Karpas-422 (cell line): ENCODE results near the gene PLCZ1. TPM values are rescaled to one million over a fixed set of nuclear protein-coding genes. Genes with fewer than 3 reads are reported as not detected.

Experiments
- DNase-seq: peaks from one replicate; pipeline ENCODE4 v3.0.0-alpha.2; 2015
- H2AFZ ChIP-seq: fragments of 200-600 bp; sonication (generic); 2 replicates; pipeline ENCODE4 v1.6.1; 2014; ENCODE audit warnings: antibody characterized with exemption, low read length, mixed read lengths
- H3K27ac ChIP-seq: fragments of 200-600 bp; sonication (generic); 2 replicates; pipeline ENCODE4 v1.5.1; 2014; ENCODE audit warnings: mild to moderate bottlenecking, low read length, moderate library complexity
- H3K27me3 ChIP-seq: fragments of 200-600 bp; sonication (generic); 2 replicates; pipeline ENCODE4 v1.6.1; 2014; ENCODE audit warnings: low read length, mixed read lengths
- H3K36me3 ChIP-seq: fragments of 200-600 bp; sonication (generic); 2 replicates; pipeline ENCODE4 v1.6.1; 2014; ENCODE audit warnings: low read length, mixed read lengths; ENCODE audit not compliant: insufficient read depth
- H3K4me1 ChIP-seq: fragments of 200-600 bp; sonication (generic); 2 replicates; pipeline ENCODE4 v1.6.1; 2014; ENCODE audit warnings: mild to moderate bottlenecking, low read length, mixed read lengths
- H3K4me2 ChIP-seq: fragments of 200-600 bp; sonication (generic); 2 replicates; pipeline ENCODE4 v1.6.1; 2014; ENCODE audit warnings: low read length, low read depth, mild to moderate bottlenecking; ENCODE audit not compliant: poor library complexity, severe bottlenecking
- H3K4me3 ChIP-seq: fragments of 200-600 bp; sonication (generic); 2 replicates; pipeline ENCODE4 v1.5.1; 2014; ENCODE audit warnings: mild to moderate bottlenecking, antibody characterized with exemption, low read length, mixed read lengths
- H3K79me2 ChIP-seq: fragments of 200-600 bp; sonication (generic); 2 replicates; pipeline ENCODE4 v1.6.1; 2014; ENCODE audit warnings: mild to moderate bottlenecking, low read length, mixed read lengths
- H3K9ac ChIP-seq: fragments of 200-600 bp; sonication (generic); 2 replicates; pipeline ENCODE4 v1.6.0; 2014; ENCODE audit warnings: low read length
- H3K9me2 ChIP-seq: fragments of 200-600 bp; sonication (generic), shearing (Covaris generic); replicated peaks from 2 replicates; pipeline ENCODE4 v1.6.0; 2014; ENCODE audit warnings: mild to moderate bottlenecking, low read length, moderate library complexity; ENCODE audit not compliant: insufficient read depth
- H3K9me3 ChIP-seq: fragments of 300-700, 200-600 bp; sonication (generic); 2 replicates; pipeline ENCODE4 v1.6.1; 2014; ENCODE audit warnings: low read length, mixed read lengths
- H4K20me1 ChIP-seq: fragments of 200-600 bp; sonication (generic); 2 replicates; pipeline ENCODE4 v1.6.1; 2014; ENCODE audit warnings: mild to moderate bottlenecking, antibody characterized with exemption, low read length, low read depth; ENCODE audit not compliant: insufficient read depth
- total RNA-seq: library from RNA; depleted of rRNA; stranded (reverse); fragments of >200 nt; shearing (Covaris generic); gene quantifications from 2 replicates; pipeline ENCODE4 v1.2.3, GENCODE V29; 2014; ENCODE audit warnings: low replicate concordance

Gene PLCZ1
- total RNA-seq, 1 experiment from 2014 or later = not detected

- H3K4me1 ChIP-seq = no peaks in the 10 kb centered on the region
- no peak for DNase-seq
- no peak overlapping the region for H3K4me3 ChIP-seq
- no peaks in the 10 kb centered on the region for H3K9me3 ChIP-seq
- H4K20me1 ChIP-seq = no peaks in the 10 kb centered on the region
- no peak overlapping the region for H3K27ac ChIP-seq
- H3K36me3 ChIP-seq = no peaks in the 10 kb centered on the region
- H3K79me2 ChIP-seq = no peaks in the 10 kb centered on the region
- no peaks in the 10 kb centered on the region for H3K9me2 ChIP-seq
- no peak overlapping the region for H3K9ac ChIP-seq
- H3K27me3 ChIP-seq = no peaks in the 10 kb centered on the region
- H2AFZ ChIP-seq = no peak overlapping the region
- H3K4me2 ChIP-seq = no peak overlapping the region
These were observed 14.6 kb upstream of the PLCZ1 start for GRCh38 chr12:18752280-18752920.

- Histone ChIP-seq H3K4me2 (no peak overlapping the region), H3K4me1 (no peaks in the 10 kb centered on the region), H3K27ac (no peak overlapping the region), H3K9me3 (no peaks in the 10 kb centered on the region), H3K4me3 (no peak overlapping the region), H3K36me3 (no peaks in the 10 kb centered on the region), H4K20me1 (no peaks in the 10 kb centered on the region), H3K9ac (no peak overlapping the region), H3K79me2 (no peaks in the 10 kb centered on the region), H3K27me3 (no peaks in the 10 kb centered on the region), H2AFZ (no peak overlapping the region), H3K9me2 (no peaks in the 10 kb centered on the region)
- no peak for DNase-seq
These were observed 14.1 kb upstream of the PLCZ1 start for GRCh38 chr12:18751866-18752265.

- H3K9me2 ChIP-seq = no peaks in the 10 kb centered on the region
- no peaks in the 10 kb centered on the region for H3K27me3 ChIP-seq
- no peaks in the 10 kb centered on the region for H3K9me3 ChIP-seq
- no peak overlapping the region for H3K27ac ChIP-seq
- no peak overlapping the region for H2AFZ ChIP-seq
- H3K36me3 ChIP-seq = no peaks in the 10 kb centered on the region
- H4K20me1 ChIP-seq = no peaks in the 10 kb centered on the region
- H3K4me1 ChIP-seq = no peaks in the 10 kb centered on the region
- no peak overlapping the region for H3K4me3 ChIP-seq
- no peak for DNase-seq
- no peak overlapping the region for H3K4me2 ChIP-seq
- no peaks in the 10 kb centered on the region for H3K79me2 ChIP-seq
- no peak overlapping the region for H3K9ac ChIP-seq
These were observed 12.3 kb upstream of the PLCZ1 start for GRCh38 chr12:18750085-18750484.

- DNase-seq = no peak
- H3K4me2 ChIP-seq = no peak overlapping the region
- no peaks in the 10 kb centered on the region for H3K27me3 ChIP-seq
- no peaks in the 10 kb centered on the region for H4K20me1 ChIP-seq
- H3K27ac ChIP-seq = no peak overlapping the region
- H3K9me3 ChIP-seq = no peaks in the 10 kb centered on the region
- no peak overlapping the region for H2AFZ ChIP-seq
- H3K9me2 ChIP-seq = no peaks in the 10 kb centered on the region
- H3K9ac ChIP-seq = no peak overlapping the region
- no peaks in the 10 kb centered on the region for H3K36me3 ChIP-seq
- H3K4me1 ChIP-seq = no peaks in the 10 kb centered on the region
- no peak overlapping the region for H3K4me3 ChIP-seq
- H3K79me2 ChIP-seq = no peaks in the 10 kb centered on the region
These were observed 11.7 kb upstream of the PLCZ1 start for GRCh38 chr12:18749386-18749957.

- Histone ChIP-seq H3K9me3 (no peaks in the 10 kb centered on the region), H3K4me2 (no peak overlapping the region), H3K4me3 (no peak overlapping the region), H4K20me1 (no peaks in the 10 kb centered on the region), H3K27me3 (no peaks in the 10 kb centered on the region), H3K36me3 (no peaks in the 10 kb centered on the region), H3K79me2 (no peaks in the 10 kb centered on the region), H3K9me2 (no peaks in the 10 kb centered on the region), H3K4me1 (no peaks in the 10 kb centered on the region), H3K27ac (no peak overlapping the region), H2AFZ (no peak overlapping the region), H3K9ac (no peak overlapping the region)
- no peak for DNase-seq
These were observed 10.1 kb upstream of the PLCZ1 start for GRCh38 chr12:18747895-18748294.

- Histone ChIP-seq H3K4me3 (no peak overlapping the region), H3K4me1 (no peaks in the 10 kb centered on the region)
- no peak for DNase-seq
These were observed 6.7 kb downstream of the PLCZ1 start for GRCh38 chr12:18731156-18731555.

GRCh38 chr12:18723752-18724151 is 14.1 kb downstream of the PLCZ1 start:
- H4K20me1 ChIP-seq = no peaks in the 10 kb centered on the region
- DNase-seq = no peak
- H3K9me3 ChIP-seq = peaks cover 3% of the 10 kb centered on the region; the same call in 1 of the 2 replicates
- no peak overlapping the region for H3K4me2 ChIP-seq
- no peaks in the 10 kb centered on the region for H3K27me3 ChIP-seq
- H3K9ac ChIP-seq = no peak overlapping the region
- no peak overlapping the region for H3K27ac ChIP-seq
- H3K4me3 ChIP-seq = no peak overlapping the region
- H3K9me2 ChIP-seq = no peaks in the 10 kb centered on the region
- no peaks in the 10 kb centered on the region for H3K4me1 ChIP-seq
- no peak overlapping the region for H2AFZ ChIP-seq
- H3K36me3 ChIP-seq = no peaks in the 10 kb centered on the region
- no peaks in the 10 kb centered on the region for H3K79me2 ChIP-seq

More at GRCh38 chr12:18731156-18731555, 6.7 kb downstream of the PLCZ1 start:
- Histone ChIP-seq H3K27ac (no peak overlapping the region), H4K20me1 (no peaks in the 10 kb centered on the region), H2AFZ (no peak overlapping the region), H3K27me3 (no peaks in the 10 kb centered on the region), H3K36me3 (no peaks in the 10 kb centered on the region), H3K9ac (no peak overlapping the region), H3K9me2 (no peaks in the 10 kb centered on the region), H3K9me3 (peaks cover 10% of the 10 kb centered on the region), H3K4me2 (no peak overlapping the region), H3K79me2 (no peaks in the 10 kb centered on the region)

GRCh38 chr12:18721452-18721851 is 16.4 kb downstream of the PLCZ1 start:
- no peaks in the 10 kb centered on the region for H3K4me1 ChIP-seq
- H2AFZ ChIP-seq = no peak overlapping the region
- H3K27ac ChIP-seq = no peak overlapping the region
- no peaks in the 10 kb centered on the region for H3K27me3 ChIP-seq
- peaks cover 3% of the 10 kb centered on the region; the same call in 1 of the 2 replicates for H3K9me3 ChIP-seq
- no peaks in the 10 kb centered on the region for H3K79me2 ChIP-seq
- no peaks in the 10 kb centered on the region for H3K36me3 ChIP-seq
- no peaks in the 10 kb centered on the region for H4K20me1 ChIP-seq
- H3K4me2 ChIP-seq = no peak overlapping the region
- H3K9ac ChIP-seq = no peak overlapping the region
- DNase-seq = no peak
- no peak overlapping the region for H3K4me3 ChIP-seq
- H3K9me2 ChIP-seq = no peaks in the 10 kb centered on the region
